Activated CD4-positive, CD25-positive, alpha-beta regulatory T cell (primary cell): ENCODE measurements around the gene CLNK.

ENCODE experiments used
- DNase-seq, 4 experiments: peaks; one replicate each; lab custom pipeline; 2025; lab: John Stamatoyannopoulos, UW

The CLNK gene

DNA sequence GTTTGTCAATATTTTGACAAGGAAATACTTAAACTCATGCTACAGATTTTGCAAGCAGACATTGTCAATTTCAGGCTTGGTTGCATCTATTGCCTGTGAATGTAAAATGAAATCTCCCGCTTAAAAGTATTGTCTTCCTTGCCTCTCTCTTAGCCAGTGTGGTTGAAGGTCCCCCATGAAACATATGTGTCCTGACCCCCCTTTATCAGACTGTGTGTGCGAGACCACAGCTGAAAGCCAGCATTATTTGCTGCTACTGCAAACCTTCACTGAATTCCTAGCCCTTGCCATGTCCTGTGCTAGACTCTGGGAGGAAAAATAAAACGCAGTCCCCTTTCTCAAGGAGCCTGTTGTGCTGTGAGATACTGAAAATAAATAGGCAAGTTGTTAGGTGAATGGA is 16.6 kb upstream of the CLNK start:
- no peak for DNase-seq

DNA sequence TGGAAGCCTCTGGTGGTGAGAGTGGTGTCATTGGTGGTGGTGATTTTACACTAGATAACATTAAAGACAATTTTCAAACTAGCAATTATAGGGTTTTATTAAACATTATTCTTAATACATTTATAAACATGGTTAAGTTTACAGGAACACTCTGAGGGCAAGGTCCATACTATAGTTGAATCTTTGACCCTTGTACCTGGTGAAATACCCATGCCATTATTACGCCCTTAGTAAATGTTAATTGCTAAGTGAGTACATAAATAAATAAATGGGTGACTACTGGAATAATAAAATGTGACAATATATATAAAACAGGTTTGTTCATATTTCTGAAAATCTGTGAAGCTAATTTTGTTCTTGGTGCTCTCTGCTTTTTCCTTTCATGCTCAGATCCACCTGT is 13.6 kb upstream of the CLNK start:
- DNase-seq: no peak

DNA sequence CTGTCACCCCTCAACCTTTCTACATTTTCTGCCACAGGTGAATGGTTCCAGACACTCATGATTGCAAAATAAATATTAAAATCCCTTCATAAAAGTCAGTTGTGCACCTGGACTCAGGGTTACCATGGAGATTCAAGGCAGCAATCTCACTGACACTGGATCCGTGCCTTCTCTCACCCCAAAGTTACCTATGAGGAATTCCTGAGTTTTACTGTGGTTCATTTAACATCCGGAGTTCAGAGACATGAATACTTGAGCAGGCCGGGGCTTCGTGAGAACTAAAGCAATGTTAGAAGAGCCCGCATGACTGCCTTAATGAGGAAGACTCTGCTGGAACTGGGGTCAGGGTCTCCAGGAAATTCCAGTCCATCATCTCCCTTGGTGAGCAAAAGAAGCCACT is 12.5 kb upstream of the CLNK start:
- no peak for DNase-seq

DNA sequence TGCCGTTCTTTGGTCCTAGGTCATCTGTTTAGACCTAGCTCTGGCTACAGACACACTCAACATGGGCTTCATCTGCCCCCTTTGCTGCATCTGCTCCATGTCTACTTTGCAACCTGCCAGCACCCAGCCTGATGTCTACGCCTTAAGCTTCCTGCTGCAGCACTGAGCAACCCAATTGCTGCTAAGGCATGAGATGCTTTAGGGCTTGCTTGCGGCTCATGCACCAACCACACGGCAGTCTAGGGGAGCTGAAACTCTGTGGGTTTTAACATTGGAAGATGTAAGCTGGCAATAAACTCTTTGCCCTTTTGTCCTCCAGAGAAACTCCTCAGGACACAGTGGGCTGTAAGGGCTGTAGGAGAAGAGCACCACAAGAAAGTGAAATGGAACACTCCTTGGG is 11.7 kb upstream of the CLNK start:
- DNase-seq: no peak

DNA sequence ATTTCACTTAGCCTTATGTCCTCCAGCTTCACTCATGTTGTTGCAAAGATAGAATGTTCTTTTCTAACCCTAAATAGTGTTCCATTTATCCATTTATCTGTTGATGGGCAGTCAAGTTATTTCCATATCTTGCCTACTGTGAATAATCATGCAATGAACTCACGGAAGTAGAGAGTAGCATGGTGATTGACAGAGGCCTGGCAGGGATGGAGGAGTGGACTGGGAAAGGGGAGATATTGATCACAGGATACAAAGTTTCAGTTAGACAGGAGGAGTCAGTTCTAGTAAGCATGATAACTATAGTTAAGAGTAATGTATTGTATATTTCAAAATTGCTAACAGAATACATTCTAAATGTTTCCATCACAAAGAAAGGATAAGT is 10.3 kb upstream of the CLNK start:
- DNase-seq: no peak

DNA sequence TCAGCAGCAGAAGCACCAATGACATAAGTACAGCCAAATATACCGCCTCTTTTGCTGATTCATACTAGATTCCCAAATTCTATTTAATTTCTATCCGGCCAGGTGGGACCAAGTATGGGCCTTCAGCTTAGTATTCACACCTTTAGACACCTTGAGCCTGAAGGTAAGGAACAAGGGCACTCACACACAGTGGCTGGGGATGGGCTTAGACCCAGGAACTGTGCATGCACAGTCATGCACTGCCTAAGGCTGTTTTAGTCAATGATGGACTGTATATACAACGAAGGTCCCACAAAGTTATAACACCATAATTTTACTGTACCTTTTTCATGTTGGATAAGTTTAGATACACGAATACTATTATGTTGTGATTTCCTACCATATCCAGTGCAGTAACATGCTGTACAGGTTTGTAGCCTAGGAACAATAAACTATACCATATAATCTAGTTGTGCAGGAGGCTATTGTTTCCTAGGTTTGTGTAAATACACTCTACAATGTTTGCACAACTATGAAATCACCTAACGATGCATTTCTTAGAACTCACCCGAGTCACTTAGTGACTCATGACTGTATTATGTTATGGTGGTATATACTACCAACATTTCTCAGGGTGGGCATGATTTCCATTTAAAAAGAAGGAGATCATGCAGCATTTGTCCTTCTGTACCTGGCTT is 9.7 kb upstream of the CLNK start:
- DNase-seq: no peak

DNA sequence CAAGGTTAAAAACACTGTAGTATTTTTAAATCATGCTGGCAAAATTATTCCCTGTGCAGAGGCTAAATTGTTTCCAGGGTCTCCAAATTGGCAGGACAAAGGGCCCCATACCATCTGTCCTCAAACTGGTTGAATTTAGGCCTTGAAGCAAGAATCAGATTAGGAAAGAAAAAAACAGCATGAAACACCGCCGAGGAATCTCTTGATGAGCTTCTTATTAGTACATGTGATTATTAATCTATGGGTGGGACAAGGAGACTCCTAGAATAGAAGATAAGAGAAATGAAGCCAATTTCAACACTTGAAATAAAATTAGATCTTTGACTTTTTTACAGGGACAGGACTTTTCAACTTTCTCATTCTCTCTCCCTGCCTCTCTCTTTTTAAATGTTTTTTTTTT is 7.1 kb upstream of the CLNK start:
- DNase-seq: no peak

DNA sequence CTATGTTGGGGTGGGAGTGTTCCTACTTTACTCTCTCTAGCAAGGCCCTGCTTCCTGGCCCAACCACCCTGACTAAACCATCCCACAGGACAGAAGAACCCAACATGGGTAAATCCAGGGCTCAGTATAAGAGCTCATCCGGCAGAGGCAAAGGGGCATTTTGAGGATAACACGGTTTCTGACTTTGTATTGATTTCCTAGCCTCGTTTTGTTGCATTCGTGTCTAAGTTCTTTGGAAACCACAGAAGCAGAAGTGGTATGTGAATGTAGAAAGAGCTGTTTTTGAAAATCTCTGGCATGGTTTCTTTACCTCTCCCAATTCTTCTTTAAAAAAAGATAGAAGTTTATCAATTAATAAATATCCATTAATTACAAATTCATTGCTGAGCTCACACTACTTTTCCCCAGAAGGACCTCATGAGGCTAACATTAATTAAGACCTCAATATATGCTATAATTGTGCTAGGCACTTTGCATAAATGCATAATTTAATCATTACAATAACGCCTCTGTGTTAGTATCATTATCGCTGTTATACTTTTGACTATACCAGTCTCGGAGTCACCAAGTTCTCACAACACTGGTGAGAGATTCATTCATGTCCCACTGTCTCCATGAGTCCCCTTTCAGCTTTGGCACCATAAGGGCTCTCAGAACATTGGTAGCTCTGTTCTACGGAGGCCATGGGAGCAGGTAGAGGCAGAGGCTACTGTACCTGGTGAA is 5.8 kb upstream of the CLNK start:
- no peak for DNase-seq

DNA sequence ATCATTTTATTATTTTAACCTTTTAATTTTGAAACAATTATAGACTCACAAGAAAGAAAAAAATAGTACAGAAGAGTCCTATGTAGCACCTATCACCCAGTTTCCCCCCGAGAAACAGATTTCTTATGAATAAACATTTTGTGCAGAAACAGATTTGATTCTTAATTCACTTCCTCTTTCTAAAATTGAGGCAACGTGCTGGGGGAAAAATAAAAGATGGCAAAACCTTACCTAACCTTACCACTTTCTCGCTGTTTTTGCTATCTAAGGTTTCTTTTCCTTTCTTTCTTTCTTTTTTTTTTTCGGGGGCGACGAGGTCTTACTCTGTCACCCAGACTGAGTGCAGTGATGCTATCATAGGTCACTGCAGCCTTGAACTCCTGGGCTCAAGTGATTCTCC is 4.3 kb upstream of the CLNK start:
- no peak for DNase-seq

DNA sequence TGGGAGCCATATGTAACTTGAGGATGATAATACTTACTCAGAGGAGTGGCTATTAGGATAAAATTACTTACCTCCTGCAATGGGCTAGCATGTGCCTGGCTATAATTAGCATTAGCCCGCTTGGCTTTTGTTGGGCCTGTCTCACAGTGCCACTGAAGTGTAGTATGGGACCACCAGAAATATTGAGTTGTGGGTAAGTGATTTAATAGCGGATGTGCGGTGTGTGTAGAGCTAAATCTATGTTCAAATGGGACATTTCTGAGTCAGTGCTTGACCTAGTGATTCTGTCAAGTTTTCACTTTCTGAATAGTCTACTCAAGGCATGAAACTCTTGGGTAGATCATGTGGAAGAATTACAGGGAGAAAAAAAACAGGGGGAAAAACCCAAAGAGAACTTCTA is 3.5 kb upstream of the CLNK start:
- DNase-seq: no peak

DNA sequence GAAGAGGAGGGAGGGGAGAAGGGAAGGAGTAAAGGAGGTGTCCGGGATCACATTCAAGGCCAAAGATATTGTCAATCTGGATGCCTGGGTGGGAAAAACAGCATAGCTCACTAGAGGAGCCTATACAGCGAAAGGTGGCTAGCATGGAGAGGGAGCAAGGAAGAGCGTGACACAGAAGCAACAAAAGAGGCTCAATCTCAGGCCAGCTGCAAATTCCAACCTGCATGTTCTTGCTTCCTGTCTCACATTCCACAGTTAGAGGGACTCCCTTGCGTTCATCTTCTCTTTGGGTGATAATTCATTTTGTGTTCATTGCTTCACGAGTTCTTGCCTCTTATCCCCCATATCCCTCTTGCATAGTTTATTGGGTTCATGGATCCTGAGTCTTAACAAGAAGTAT is 3.0 kb upstream of the CLNK start:
- DNase-seq: no peak

DNA sequence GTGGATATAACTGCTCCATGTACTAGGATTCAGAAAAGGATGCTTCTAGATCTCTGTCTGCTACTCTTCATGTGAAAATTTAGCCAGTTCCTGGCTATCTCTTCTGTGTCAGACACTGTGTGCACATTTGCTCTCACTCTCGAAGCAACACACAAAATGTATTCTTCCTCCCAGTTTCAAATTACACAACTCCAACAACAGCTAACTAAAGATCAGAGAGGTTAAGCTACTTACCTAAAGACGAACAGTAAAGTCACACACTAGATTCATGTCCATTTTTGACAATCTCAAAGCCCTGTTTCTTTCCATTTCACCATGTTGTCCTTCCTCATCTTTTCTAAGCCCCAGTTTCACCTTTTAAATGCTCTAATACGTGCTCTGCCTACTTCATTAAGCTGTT is 2.2 kb downstream of the CLNK start:
- DNase-seq: no peak

DNA sequence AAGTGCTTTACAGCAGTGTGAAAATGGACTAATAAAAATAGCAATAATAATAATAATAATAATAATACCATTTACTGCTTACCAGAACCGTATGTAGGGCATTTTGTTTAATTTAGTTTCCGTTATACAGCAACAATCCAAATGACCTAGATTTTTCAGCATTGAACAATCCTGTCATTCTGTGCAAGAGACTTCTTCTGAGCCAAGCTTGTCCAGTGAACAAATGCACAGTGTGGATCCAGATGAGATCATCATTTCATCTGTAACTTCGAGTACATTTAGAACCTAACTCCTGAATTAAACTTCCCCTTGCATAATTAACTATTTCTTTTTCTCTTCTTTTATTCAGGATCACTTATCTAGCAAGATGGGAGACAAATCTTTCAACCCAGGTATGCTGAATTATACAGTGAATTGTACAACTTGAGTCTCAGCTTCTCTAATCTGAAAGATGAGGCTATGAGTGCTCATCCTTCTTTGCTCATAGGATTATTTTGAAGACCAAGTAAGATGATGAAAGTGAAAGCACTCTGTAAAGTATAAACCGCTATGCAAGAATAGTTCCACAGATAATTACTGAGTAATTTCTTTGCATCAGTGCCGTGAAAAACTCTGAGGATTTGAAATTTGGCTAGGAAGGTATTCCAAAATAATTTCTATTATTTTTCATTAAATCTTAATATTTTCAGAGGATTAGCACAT is 6.6 kb downstream of the CLNK start:
- DNase-seq: no peak

DNA sequence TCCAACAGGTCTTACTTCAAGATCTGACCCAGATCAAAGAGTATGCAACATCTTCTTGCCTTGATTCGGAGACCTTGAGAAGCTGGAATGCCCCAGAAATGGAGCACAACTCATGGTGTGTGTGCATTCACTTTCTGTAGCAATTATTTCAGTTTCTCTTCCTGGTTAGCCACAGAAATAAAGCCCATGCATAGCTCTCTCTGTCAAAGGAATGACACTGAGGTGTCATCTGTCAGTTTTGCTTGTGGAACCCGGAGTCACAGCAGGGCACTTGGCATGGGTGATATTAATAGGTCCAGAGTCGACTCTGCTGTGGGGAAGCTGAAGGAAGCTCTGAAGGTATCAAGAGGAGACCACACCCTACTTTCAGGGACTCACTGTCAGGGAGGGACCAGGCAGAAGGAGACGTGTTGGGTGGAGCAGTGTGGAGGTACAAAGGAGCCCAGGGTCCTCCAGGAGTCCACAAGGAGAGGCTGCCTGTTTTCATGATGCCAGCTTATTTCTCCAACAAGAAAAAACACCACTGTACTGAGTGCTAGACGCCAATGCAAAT is 10.7 kb downstream of the CLNK start:
- DNase-seq: no peak

DNA sequence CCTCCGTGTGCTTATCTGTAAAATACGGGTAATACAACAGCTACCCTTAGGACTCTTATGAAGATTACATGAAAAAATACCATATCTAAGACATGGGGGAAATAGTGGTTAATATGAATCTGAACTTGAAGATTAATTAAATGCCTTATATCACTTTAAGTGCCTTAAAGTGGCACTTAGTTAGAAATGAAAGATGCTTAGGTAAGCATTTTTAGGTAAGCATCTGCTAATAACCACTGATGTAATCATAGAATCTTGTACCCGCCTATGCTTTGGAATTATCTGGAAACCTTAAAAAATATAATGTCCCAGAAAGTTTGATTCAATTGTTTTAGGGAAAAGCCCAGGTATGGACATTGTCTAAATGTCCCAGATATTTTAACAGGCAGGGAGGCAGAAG is 12.2 kb downstream of the CLNK start:
- DNase-seq: no peak

DNA sequence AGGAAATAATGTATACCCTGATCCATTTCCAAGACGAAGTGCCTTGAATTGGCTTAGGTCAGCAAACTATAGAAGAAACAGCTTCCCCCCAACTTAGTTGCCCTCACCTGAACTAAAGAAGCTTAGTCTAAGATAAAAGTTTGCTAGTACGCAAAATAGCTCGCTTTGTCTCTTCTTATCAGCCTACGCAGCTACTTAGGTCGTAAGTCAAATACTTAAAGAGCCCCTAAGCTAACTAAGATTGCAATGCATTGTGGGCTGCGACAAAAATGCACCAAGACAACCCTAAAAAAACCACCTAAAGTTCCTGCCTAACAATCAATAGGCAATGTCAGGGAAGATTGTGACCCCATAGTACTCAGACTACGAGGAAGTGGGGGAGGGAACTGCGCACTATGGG is 12.8 kb downstream of the CLNK start:
- no peak for DNase-seq

DNA sequence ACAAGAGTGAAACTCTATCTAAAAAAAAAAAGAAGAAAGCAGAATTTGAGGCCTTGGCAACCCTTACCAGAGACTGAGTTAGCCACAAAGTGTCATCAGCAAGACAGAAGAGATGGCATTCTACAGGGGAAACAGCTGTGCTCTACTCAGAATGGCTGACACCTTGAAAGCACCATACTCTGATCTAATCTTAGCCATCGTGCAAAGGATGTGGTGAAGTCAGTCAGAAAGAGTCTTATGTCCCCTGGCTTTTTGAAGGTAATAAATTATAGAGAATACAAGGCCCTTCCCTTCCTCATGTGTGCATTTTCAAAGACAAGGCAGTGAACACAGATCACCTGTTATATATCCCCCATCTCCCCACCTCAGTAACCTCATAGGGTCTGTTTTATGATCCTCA is 13.2 kb downstream of the CLNK start:
- no peak for DNase-seq

DNA sequence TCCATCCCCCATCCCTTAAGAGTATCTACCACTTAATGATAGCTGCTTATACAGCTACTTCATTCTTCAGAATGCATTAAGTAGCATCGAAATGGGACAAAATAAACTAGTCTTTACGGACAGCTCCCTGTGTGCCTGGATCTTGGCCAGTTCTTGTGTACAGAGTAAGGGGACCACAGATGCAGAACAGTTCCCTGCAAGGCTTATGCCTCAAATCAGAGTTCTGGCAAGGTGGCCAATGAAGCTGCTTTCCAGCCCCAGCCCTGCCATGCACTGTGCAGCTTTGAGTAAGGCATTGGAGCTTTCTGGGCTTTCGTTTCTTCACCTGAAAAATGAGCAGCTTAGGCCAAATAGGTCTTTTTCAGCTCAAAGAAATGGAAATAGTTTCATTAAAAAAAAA is 14.2 kb downstream of the CLNK start:
- DNase-seq: no peak

DNA sequence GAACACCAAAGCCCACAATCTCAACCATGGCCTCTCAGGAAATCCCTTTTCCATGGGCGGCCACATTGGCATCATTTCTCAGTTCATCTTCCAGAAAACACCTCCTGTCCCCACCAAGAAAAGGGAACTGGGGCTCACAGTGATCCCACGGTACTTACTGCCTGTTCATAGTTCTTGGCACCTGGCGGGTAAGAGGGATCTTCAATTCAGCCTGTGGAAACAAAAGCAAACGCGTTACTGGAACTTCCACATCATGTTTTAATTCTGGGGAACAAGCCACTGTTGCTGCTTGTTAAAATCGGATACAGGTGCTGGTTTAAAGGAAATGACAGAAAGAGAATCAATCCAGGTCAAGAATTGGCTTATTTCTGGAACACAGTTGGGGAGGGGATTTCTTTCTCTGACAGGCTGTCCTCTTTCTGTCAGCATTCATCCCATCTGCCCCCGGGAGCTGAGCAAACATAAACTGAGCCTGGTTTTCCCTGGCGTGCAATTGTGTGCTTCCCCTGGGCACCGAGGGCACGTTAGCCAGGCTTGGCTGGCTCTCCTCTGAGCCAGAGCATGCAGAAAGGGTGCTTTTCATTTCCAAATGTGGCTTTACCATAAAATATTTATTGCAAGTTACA is 16.8 kb downstream of the CLNK start:
- DNase-seq: no peak

DNA sequence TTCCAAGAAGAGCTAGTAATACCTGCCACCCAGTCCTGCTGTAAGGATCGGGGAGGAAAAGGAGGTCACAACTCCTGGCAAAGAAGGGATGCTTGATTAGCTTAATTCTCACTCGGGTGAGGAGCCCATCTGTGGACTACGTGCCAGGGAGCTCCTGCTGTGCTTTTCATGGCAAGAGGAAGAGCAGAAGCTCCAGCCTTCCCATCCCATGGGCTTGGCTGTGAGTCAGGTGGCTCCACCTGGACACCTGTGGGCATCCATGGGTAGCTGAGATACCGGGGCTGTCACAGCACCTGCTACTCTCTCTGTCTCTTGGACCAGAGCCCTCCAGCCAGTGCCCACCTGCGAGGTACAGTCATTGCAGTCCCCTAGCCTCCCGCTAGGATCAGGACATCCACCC is 18.0 kb downstream of the CLNK start:
- DNase-seq: no peak

DNA sequence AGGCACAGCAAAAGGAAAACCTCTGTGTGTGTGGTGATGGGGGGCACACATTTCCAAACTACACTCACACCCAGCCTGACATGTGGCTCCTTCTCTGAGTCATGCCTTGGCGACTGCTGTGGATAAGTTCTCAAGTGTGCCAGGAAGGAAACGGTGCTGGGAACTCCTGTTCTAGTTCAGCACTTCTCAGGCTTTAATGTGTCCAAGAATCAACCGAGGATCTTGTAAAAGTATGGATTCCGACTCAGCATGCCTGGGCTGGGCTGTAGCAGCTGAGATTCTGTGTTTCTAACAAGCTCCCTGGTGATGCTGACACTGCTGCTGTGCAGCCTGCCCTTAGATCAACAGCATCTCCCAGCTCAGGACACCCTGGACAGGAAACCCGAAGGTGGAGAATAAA is 20.2 kb downstream of the CLNK start:
- DNase-seq: no peak

DNA sequence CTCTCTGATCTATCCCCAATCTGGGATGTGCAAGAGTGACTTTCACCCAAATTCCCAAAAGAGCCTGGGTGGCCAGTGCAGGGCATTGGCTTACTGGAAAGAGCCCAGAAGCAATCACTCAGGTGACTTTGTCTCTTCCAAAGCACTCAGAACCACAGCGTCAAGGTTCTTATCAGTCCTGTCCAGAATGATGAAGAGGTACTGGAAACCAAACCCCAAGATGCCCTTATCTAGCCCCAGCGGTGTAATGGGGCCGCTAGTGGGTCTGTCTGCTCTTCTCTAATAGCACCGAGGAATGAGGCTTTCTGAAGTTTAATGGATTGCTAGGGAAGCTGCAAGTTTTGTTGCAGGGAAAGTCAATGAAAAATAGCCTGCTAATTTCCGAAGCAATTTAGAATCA is 21.6 kb downstream of the CLNK start:
- no peak for DNase-seq

DNA sequence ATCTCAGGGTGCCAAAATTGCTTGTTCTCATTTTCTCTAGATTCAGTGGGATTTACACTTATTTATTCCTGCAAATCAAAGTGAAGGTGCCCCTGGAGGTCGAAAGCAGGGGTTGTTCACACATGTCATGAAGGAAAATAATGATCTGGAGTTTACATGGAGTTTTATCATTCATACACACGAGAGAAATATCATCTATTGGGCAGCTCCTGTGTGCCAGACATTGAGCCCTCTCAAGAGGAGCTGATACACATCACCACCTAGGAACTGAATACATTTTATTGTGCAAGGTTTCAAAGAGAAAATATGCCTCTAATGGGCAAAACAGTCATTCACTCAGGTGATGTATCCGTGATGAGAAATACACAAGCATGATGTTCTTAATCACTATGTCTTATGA is 23.5 kb downstream of the CLNK start:
- DNase-seq: no peak
